Measurements from ENCODE around the gene ADARB1.

DNA sequence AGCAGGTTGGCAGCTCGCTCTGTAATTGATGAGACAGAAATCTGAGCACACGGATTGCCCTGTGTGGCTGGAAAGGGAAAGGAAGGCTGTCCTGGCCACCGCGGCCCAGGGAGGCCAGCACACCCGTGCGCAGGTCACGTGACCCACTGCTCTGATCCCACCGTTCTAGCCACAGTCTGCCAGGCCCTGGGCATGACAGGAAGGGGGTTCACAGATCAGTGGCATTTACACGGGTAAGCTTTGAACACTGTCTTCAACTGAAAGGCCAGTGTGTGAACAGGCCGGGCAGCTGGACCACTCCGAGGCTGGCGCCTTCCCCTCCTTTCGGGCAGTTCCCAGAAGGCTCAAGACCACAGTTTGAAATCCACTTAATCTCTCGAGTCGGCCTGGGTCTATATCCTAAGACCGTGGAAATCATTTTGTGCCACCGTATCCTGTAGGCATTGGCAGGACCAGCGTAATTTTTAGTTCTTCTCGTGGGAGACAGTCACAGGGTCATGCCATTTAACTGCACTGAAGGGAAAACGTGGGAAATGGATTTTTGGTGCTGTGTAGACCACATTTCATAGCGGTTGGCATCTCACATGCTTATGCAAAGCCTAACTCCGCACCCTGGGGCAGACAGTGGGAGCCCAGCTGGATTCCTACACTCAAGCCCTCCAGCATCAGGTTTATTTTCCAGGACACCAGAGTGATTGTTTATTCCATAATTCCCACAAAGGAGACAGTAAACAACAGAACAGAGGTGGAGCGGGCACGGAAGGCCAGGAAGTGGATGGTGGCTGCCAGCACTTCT is 3.1 kb upstream of the ADARB1 start:
- TF ChIP-seq, protein P1, sequence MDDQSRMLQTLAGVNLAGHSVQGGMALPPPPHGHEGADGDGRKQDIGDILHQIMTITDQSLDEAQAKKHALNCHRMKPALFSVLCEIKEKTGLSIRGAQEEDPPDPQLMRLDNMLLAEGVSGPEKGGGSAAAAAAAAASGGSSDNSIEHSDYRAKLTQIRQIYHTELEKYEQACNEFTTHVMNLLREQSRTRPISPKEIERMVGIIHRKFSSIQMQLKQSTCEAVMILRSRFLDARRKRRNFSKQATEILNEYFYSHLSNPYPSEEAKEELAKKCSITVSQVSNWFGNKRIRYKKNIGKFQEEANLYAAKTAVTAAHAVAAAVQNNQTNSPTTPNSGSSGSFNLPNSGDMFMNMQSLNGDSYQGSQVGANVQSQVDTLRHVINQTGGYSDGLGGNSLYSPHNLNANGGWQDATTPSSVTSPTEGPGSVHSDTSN (CRISPR knock-in tag; IDR thresholded peaks at IDR 0.05), result no peak
- TF ChIP-seq ZNF10 (tag by site-specific recombination; IDR thresholded peaks at IDR 0.05) (no peak), ZNF530 (tag by site-specific recombination; IDR thresholded peaks at IDR 0.05; ENCODE audit: low read depth) (no peak), ZNF600 (tag by site-specific recombination; IDR thresholded peaks at IDR 0.05) (no peak), ZNF629 (tag by site-specific recombination; IDR thresholded peaks at IDR 0.05) (no peak), KLF10 (tag by site-specific recombination; IDR thresholded peaks at IDR 0.05) (no peak), ZNF555 (tag by site-specific recombination; conservative IDR thresholded peaks at IDR 0.05) (no peak)
- TF ChIP-seq, protein P2, sequence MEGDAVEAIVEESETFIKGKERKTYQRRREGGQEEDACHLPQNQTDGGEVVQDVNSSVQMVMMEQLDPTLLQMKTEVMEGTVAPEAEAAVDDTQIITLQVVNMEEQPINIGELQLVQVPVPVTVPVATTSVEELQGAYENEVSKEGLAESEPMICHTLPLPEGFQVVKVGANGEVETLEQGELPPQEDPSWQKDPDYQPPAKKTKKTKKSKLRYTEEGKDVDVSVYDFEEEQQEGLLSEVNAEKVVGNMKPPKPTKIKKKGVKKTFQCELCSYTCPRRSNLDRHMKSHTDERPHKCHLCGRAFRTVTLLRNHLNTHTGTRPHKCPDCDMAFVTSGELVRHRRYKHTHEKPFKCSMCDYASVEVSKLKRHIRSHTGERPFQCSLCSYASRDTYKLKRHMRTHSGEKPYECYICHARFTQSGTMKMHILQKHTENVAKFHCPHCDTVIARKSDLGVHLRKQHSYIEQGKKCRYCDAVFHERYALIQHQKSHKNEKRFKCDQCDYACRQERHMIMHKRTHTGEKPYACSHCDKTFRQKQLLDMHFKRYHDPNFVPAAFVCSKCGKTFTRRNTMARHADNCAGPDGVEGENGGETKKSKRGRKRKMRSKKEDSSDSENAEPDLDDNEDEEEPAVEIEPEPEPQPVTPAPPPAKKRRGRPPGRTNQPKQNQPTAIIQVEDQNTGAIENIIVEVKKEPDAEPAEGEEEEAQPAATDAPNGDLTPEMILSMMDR (tag by site-specific recombination; IDR thresholded peaks at IDR 0.05), result no peak
- TF ChIP-seq, protein P3, sequence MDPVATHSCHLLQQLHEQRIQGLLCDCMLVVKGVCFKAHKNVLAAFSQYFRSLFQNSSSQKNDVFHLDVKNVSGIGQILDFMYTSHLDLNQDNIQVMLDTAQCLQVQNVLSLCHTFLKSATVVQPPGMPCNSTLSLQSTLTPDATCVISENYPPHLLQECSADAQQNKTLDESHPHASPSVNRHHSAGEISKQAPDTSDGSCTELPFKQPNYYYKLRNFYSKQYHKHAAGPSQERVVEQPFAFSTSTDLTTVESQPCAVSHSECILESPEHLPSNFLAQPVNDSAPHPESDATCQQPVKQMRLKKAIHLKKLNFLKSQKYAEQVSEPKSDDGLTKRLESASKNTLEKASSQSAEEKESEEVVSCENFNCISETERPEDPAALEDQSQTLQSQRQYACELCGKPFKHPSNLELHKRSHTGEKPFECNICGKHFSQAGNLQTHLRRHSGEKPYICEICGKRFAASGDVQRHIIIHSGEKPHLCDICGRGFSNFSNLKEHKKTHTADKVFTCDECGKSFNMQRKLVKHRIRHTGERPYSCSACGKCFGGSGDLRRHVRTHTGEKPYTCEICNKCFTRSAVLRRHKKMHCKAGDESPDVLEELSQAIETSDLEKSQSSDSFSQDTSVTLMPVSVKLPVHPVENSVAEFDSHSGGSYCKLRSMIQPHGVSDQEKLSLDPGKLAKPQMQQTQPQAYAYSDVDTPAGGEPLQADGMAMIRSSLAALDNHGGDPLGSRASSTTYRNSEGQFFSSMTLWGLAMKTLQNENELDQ (tag by site-specific recombination; IDR thresholded peaks at IDR 0.05; ENCODE audit: low read depth), result no peak
